SH-SY5Y (cell line): ENCODE results near the gene TRPC4.

ENCODE experiments used
- GATA2 ChIP-seq: IDR thresholded peaks from 2 replicates; pipeline ENCODE4 v1.6.1; 2011; ENCODE audit warnings: mild to moderate bottlenecking, low read depth, low read length
- GATA3 ChIP-seq: IDR thresholded peaks from 2 replicates; pipeline ENCODE4 v1.6.1; 2011; ENCODE audit warnings: low read depth, mild to moderate bottlenecking, low read length, moderate library complexity

- TF ChIP-seq GATA2 (no peak), GATA3 (no peak)
Observed at GRCh38 chr13:37695200-37695599, 174.4 kb downstream of the TRPC4 start.
